ENCODE measurements around the gene FYN. TPM values are rescaled to one million over a fixed set of nuclear protein-coding genes. Genes with fewer than 3 reads are reported as not detected.

The FYN gene
- total RNA-seq, 1 experiment from 2014 or later, result 18.5 TPM

- CTCF ChIA-PET, result no interaction called here
- Histone ChIP-seq H3K9me2 (ENCODE audit: insufficient read depth) (no peaks in the 10 kb centered on the region), H3K9me3 (ENCODE audit: control insufficient read depth in 1 of 2, insufficient read depth in 1 of 2, low read depth in 1 of 2, low read length in 2 of 2) (no peaks in the 10 kb centered on the region), H3K27me3 (ENCODE audit: insufficient read depth, low read length) (no peaks in the 10 kb centered on the region), H3K79me2 (ENCODE audit: insufficient read depth, low read length) (no peaks in the 10 kb centered on the region), H3K27ac (ENCODE audit: low read depth, low read length) (no peak overlapping the region), H3K4me2 (ENCODE audit: low read length) (no peak overlapping the region), H3K4me3 (replicated peaks in 1 of 2; ENCODE audit: low read depth in 1 of 2, low read length in 2 of 2) (no peak overlapping the region), H4K20me1 (ENCODE audit: insufficient read depth) (no peaks in the 10 kb centered on the region), H3K4me1 (ENCODE audit: control insufficient read depth in 1 of 2, insufficient read depth in 2 of 2, low read length in 2 of 2) (peaks cover 0 to 11% of the 10 kb centered on the region in 2 experiments; a peak in 2 of 4 replicates), H3K36me3 (ENCODE audit: control insufficient read depth in 1 of 2, insufficient read depth in 2 of 2, low read length in 2 of 2) (no peaks in the 10 kb centered on the region), H2AFZ (ENCODE audit: low read depth, low read length, poor library complexity, severe bottlenecking) (no peak overlapping the region), H3K9ac (ENCODE audit: low read length) (no peak overlapping the region)
- TF ChIP-seq REST (IDR thresholded peaks at IDR 0.05; ENCODE audit: low read depth) (no peak), ZNF274 (IDR thresholded peaks at IDR 0.05; ENCODE audit: low read depth, low read length) (no peak), CEBPB (IDR thresholded peaks at IDR 0.05; ENCODE audit: low read depth) (no peak), POLR2A (IDR thresholded peaks at IDR 0.05; ENCODE audit: borderline replicate concordance, extremely low read depth, insufficient read depth, insufficient read length) (no peak), POLR2AphosphoS5 (IDR thresholded peaks at IDR 0.05; ENCODE audit: low read depth, low read length) (no peak), ZFX (IDR thresholded peaks at IDR 0.05) (no peak), EZH2 (IDR thresholded peaks at IDR 0.05) (no peak), CBX3 (IDR thresholded peaks at IDR 0.05; ENCODE audit: low read depth) (no peak), EGR1 (IDR thresholded peaks at IDR 0.05; ENCODE audit: low read depth) (no peak), ELF1 (IDR thresholded peaks at IDR 0.05; ENCODE audit: borderline replicate concordance, low read depth) (no peak)
- no TSS peak for BruUV-seq (replicated peaks)
- RAD21 ChIA-PET (ENCODE audit: low non-redundant PET in 1 of 2, low total read pairs in 2 of 2, uncharacterized antibody in 2 of 2, unreplicated experiment in 2 of 2), result no interaction called here
- POLR2A ChIA-PET, result no interaction called here
- DNase-seq (ENCODE audit: low read depth, low spot score) (no peak), ATAC-seq (no peak)
- intact Hi-C loops (cut with micrococcal nuclease), result no loop called here
Measured at GRCh38 chr6:111817451-111818120, 55.7 kb downstream of the FYN start.
